AG09309 (cell line): ENCODE measurements around the gene MGMT.

Experiments
- DNase-seq: peaks from one replicate; pipeline ENCODE4 v3.0.0-alpha.2; 2010; ENCODE audit warnings: low read depth
- H3K4me3 ChIP-seq: 2 replicates; pipeline ENCODE4 v1.5.1; 2011; ENCODE audit warnings: mild to moderate bottlenecking, low read depth, low read length, moderate library complexity; ENCODE audit not compliant: control insufficient read depth
- TF ChIP-seq, protein P1 (sequence below): IDR thresholded peaks from 2 replicates; pipeline ENCODE4 v1.5.1; 2011; ENCODE audit warnings: mild to moderate bottlenecking, low read depth, low read length, inconsistent platforms; ENCODE audit not compliant: insufficient read depth, control insufficient read depth; ENCODE audit errors: missing control alignments

MGMT gene

DNA sequence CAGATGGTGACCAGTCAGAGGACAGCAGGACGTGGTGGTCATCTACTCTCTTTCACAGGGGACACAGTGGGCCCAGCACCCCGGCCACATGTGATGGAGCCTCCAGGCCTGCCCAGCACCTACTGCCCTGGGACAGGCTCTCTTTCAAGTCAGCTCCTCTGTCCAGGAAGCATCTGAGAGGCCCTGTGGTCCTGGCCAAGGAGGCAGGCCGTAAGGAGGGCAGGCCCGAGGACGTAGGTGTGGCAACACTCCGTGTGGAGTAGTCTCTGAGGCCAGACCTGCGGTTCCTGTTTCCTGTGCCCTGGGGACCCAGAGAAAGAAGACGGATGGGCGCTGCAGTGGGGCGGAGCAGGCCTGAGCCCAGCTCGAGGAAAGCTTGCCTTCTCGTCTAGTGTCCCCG, 317.9 kb downstream of the MGMT start:
- DNase-seq, result no peak
- TF ChIP-seq, protein P1, sequence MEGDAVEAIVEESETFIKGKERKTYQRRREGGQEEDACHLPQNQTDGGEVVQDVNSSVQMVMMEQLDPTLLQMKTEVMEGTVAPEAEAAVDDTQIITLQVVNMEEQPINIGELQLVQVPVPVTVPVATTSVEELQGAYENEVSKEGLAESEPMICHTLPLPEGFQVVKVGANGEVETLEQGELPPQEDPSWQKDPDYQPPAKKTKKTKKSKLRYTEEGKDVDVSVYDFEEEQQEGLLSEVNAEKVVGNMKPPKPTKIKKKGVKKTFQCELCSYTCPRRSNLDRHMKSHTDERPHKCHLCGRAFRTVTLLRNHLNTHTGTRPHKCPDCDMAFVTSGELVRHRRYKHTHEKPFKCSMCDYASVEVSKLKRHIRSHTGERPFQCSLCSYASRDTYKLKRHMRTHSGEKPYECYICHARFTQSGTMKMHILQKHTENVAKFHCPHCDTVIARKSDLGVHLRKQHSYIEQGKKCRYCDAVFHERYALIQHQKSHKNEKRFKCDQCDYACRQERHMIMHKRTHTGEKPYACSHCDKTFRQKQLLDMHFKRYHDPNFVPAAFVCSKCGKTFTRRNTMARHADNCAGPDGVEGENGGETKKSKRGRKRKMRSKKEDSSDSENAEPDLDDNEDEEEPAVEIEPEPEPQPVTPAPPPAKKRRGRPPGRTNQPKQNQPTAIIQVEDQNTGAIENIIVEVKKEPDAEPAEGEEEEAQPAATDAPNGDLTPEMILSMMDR, result no peak
- H3K4me3 ChIP-seq, result no peak overlapping the region

DNA sequence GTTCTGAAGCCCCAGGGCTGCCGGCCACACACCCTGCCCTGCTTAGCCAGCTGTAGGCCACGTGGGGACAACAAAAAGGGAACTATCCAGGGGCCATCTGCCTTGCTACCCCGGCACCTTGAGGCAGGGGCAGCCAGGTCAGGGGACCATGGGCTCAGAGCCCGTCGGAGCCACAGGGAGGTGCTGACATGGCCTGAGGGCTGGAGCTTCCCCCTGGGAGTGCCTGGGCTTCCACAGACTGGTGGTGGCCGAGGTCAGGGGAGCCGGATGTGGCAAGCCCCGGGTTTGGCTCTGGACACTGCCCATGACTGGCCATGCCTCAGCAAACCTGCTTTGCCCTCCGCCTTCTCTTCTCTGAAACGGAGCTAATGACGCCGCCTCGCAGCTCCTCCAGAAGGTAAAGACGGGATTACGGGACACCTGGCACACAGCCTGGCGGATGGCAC, 318.5 kb downstream of the MGMT start:
- TF ChIP-seq, protein P1, result no peak
- no peak for DNase-seq
- no peak overlapping the region for H3K4me3 ChIP-seq

DNA sequence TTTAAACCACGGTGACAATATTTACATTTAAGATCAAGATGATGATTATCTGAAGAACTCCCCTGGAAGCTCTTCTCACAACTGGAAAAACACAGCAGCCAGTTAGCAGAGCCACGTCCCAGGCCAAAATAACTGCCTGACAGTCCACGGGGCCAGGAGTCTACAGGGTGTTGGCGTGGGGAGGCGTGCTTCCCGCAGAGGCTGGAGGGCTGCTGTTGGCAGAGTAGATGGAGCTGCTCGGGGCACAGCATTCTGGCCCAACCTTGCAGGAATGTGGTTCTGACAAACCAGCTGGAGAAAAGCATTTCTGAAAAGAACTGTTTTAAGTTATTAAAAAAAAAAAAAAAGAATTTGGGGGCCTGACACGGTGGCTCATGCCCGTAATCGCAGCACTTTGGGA, 319.2 kb downstream of the MGMT start:
- TF ChIP-seq, protein P1, result no peak
- no peak overlapping the region for H3K4me3 ChIP-seq
- no peak for DNase-seq

DNA sequence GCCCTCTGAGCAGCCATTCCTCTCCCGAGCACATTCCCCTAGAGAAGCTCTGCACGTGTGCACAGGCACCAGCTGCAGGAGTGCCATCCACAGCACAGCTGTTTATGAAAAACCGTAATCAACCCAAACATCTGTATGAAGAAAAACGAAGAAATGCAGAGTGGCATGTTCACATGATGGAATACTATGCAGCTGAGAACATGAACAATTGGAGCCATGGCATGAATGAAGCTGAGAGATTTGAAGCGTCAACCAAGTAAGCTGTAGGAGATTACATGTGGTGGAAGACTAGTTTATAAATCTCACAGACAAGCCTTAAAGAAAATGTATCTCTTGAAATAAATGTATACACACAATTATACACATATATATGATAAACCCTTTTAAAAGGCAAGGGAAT, 320.5 kb downstream of the MGMT start:
- DNase-seq, result no peak
- TF ChIP-seq, protein P1, result no peak

DNA sequence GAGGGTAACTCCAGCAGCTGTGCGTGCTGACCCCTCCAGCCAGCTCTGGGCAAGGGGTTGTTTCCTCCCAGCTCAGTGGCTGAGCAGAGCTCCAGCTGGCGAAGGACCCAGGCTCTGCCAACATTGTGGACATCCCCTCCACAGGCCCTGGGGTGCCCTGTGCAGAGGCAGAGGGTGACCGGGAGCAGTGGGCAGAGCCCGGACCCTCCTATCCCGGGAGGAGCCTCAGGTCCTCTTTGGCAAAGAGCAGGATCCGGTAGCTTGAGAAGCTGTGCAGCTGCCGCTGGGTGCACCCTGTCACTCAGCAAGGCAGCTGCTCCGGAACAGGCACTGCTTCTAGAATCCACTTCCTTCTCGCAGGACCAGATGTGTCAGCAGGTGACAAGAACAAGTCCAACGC, 321.2 kb downstream of the MGMT start:
- no peak overlapping the region for H3K4me3 ChIP-seq
- TF ChIP-seq, protein P1, result no peak
- DNase-seq, result no peak

More for the DNA sequence above, 320.5 kb downstream of the MGMT start:
- H3K4me3 ChIP-seq, result no peak overlapping the region

DNA sequence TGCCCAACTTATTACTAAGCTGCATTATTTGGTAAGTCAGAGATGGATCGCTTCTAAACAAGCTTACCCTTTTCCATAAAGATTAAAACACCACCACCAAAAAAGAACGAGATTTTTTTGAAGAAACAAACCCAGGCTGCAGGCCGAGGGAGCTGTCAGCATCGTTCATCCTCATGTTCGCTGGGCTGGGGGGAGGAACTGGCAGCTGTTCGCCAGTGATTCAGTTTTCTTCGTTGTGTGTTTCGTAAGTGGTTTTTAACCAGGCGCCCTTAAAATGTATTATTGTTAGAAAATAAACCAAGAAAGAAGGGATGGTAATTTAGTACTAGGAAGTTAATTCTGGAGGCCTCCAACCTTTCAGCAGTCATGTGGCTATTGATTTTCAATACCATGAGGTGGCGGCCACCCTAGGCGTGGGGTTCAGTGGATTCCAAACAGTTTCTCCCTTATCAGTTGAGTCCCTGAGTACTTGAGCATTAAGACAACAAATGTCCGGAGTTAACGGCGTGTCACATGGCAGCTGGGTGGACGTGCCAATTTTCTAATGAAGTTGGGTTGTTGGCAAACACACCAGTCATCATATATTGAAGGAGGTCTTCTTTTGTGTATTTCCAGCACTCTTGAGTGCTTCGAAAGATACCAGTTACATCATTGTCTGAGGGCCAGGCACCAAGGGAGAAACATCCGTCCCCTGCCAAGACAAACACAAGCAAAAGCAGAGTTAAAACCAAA, 323.8 kb downstream of the MGMT start:
- DNase-seq, result no peak
- TF ChIP-seq, protein P1, result no peak
- no peak overlapping the region for H3K4me3 ChIP-seq
